Keratinocyte (primary cell): ENCODE data around the gene UROS.

Source experiments
- EZH2 ChIP-seq: IDR thresholded peaks from one replicate; pipeline ENCODE4 v1.6.1; 2012; ENCODE audit warnings: inconsistent platforms, mild to moderate bottlenecking, low read length, moderate library complexity
- TF ChIP-seq, protein P1 (sequence below), 3 experiments: IDR thresholded peaks in 1 of 3; conservative IDR thresholded peaks in 1 of 3; optimal IDR thresholded peaks in 1 of 3; 2 replicates in 2 of 3; 3 replicates in 1 of 3; pipeline versions ENCODE3 to v1.5.1; 2011; ENCODE audit warnings: low read length in 3 of 3, mild to moderate bottlenecking in 3 of 3, moderate library complexity in 2 of 3, control low read depth in 1 of 3, inconsistent platforms in 1 of 3; ENCODE audit not compliant: insufficient read depth in 2 of 3; ENCODE audit errors: extremely low read depth in 1 of 3

DNA sequence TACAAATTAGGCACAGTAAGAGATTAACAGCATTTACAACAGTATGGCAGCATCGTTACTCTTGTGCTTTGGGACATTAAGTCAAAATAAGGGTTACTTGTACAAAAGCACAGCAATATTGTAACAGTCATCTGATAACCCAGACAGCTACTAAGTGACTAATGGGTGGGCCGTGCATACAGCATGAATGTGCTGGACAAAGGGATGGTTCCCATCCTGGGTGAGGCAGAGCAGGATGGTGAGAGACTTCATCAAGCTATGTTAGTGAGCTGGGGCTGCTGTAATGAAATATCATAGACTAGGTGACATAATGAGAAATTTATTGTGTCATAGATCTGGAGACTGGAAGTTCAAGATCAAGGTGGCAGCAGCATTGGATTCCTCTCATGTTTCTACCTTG lies 78.1 kb downstream of the UROS start:
- TF ChIP-seq, protein P1, sequence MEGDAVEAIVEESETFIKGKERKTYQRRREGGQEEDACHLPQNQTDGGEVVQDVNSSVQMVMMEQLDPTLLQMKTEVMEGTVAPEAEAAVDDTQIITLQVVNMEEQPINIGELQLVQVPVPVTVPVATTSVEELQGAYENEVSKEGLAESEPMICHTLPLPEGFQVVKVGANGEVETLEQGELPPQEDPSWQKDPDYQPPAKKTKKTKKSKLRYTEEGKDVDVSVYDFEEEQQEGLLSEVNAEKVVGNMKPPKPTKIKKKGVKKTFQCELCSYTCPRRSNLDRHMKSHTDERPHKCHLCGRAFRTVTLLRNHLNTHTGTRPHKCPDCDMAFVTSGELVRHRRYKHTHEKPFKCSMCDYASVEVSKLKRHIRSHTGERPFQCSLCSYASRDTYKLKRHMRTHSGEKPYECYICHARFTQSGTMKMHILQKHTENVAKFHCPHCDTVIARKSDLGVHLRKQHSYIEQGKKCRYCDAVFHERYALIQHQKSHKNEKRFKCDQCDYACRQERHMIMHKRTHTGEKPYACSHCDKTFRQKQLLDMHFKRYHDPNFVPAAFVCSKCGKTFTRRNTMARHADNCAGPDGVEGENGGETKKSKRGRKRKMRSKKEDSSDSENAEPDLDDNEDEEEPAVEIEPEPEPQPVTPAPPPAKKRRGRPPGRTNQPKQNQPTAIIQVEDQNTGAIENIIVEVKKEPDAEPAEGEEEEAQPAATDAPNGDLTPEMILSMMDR (optimal IDR thresholded peaks at IDR 0.05 in 1 of 3, IDR thresholded peaks at IDR 0.05 in 1 of 3, conservative IDR thresholded peaks at IDR 0.05 in 1 of 3; ENCODE audit: extremely low read depth in 1 of 3, insufficient read depth in 2 of 3, low read length in 3 of 3), result no peak
- no peak for TF ChIP-seq EZH2
